KOPT-K1 (cell line): ENCODE measurements around the gene HINFP.
"Not testable (repeated sequence)": the region's sequence is repeated elsewhere in the genome, so short reads cannot be mapped to it uniquely, and the experiment has no call there.

Experiments
- H3K27ac ChIP-seq: fragments of 200-600 bp; sonication (generic); 2 replicates; pipeline ENCODE4 v1.5.1; 2016; ENCODE audit warnings: antibody characterized with exemption, mild to moderate bottlenecking, low read depth, low read length; ENCODE audit not compliant: poor library complexity, severe bottlenecking
- H3K36me3 ChIP-seq: fragments of 200-600 bp; sonication (generic); 2 replicates; pipeline ENCODE4 v1.5.1; 2017; ENCODE audit warnings: antibody characterized with exemption, mild to moderate bottlenecking, low read length, moderate library complexity; ENCODE audit not compliant: insufficient read depth
- H3K9me3 ChIP-seq: fragments of 200-600 bp; sonication (generic); 2 replicates; pipeline ENCODE4 v1.5.1; 2017; ENCODE audit warnings: antibody characterized with exemption, low read length, mild to moderate bottlenecking; ENCODE audit not compliant: insufficient read depth, poor library complexity, severe bottlenecking

Gene HINFP

DNA sequence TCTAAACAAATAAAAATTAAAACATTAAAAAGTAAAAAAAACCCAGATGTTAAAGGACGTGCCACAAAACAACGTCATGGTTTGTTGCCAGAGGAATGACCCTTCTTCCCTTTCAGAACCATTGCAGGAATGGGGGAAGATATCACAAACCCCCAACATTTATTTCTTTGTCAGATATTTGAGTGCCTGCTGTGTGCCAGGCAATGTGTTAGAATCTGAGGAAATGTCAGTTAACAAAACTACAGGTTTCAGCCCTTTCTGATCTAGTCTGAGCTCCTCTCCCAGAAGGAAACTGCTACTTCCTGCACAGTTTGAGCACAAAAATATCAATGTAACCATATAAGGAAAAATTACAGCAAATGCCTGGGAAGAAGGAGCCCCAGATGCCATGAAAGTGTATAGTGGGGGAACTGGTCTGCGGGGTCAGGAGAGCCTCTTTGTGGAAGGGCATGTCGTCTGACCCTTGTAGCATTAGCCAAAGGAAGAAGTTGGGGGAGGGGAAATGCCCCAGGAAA lies 56.8 kb downstream of the HINFP start:
- H3K27ac ChIP-seq = no peak overlapping the region
- peaks cover 35% of the 10 kb centered on the region; the same call in 1 of the 2 replicates for H3K36me3 ChIP-seq

DNA sequence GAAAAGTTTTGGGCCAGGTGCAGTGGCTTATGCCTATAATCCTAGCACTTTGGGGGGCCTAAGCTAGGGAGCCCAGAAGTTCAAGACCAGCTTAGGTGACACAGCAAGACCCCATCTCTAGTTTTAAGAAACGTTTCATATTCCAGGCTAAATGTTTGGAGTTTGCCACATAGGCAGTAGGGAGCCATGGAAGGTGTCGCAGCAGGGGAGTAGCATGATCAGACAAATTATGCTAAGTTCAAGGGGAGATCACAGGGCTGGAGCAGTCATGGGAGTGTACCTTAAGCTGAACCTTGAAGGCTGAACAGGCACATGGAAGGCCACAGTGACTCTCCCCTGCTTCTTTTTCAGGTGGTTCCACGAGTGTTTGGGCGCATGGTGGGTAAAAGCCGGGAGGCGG lies 58.0 kb downstream of the HINFP start:
- Histone ChIP-seq H3K36me3 (peaks cover 32% of the 10 kb centered on the region; the same call in 1 of the 2 replicates), H3K9me3 (no peaks in the 10 kb centered on the region), H3K27ac (no peak overlapping the region)

More for the DNA sequence above, 56.8 kb downstream of the HINFP start:
- H3K9me3 ChIP-seq = no peaks in the 10 kb centered on the region

DNA sequence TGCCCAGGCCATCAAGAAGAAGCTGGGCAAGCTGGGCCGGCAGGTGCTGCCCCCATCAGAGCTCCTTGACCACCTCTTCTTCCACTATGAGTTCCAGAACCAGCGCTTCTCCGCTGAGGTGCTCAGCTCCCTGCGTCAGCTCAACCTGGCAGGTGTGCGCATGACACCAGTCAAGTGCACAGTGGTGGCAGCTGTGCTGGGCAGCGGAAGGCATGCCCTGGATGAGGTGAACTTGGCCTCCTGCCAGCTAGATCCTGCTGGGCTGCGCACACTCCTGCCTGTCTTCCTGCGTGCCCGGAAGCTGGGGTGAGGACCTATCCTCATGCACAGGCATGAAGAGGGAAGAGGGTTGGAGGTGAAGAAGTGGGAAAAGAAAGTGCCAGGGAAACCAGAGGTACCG lies 58.6 kb downstream of the HINFP start:
- no peak overlapping the region for H3K27ac ChIP-seq
- H3K9me3 ChIP-seq = no peaks in the 10 kb centered on the region
- peaks cover 25% of the 10 kb centered on the region; the same call in 1 of the 2 replicates for H3K36me3 ChIP-seq

DNA sequence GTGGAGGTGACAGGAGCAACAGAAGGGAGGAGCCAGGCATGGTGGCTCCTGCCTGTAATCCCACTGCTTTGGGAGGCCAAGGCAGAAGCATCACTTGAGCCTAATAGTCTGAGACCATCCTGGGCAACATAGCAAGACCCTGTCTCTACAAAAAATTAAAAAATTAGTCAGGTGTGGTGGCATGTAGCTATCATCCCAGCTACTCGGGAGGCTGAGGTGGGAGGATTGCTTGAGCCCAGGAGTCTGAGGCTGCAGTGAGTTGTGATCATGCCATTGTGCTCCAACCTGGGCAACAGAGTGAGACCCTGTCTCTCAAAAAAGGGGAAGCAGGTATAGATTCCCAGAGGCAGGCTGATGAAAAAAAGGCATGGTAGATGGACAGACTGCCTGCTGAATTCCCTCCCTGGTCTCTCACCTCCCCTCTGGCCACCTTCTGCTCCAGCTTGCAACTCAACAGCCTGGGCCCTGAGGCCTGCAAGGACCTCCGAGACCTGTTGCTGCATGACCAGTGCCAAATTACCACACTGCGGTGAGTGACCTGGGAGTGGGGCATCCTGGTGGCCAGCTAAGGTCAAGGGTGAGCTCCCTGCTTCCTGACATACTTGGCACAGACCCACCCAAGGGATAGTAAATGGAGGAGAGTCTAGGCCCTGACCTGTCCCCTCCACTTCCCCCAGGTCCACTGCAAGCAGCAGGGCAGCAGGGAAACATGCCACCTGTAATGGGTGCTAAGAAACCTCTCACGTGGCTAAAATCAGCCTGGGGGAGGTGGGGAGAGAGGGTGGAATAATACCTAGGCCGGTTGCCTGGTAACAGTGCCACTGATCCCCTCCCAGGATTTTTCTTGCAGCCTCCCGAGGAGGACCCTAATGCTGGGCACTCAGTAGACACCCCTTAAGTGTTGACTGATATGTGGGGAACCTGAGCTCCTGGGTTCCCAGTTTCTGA lies 59.6 kb downstream of the HINFP start:
- peaks cover 15% of the 10 kb centered on the region; the same call in 1 of the 2 replicates for H3K36me3 ChIP-seq
- H3K27ac ChIP-seq = no peak overlapping the region
- H3K9me3 ChIP-seq = no peaks in the 10 kb centered on the region

DNA sequence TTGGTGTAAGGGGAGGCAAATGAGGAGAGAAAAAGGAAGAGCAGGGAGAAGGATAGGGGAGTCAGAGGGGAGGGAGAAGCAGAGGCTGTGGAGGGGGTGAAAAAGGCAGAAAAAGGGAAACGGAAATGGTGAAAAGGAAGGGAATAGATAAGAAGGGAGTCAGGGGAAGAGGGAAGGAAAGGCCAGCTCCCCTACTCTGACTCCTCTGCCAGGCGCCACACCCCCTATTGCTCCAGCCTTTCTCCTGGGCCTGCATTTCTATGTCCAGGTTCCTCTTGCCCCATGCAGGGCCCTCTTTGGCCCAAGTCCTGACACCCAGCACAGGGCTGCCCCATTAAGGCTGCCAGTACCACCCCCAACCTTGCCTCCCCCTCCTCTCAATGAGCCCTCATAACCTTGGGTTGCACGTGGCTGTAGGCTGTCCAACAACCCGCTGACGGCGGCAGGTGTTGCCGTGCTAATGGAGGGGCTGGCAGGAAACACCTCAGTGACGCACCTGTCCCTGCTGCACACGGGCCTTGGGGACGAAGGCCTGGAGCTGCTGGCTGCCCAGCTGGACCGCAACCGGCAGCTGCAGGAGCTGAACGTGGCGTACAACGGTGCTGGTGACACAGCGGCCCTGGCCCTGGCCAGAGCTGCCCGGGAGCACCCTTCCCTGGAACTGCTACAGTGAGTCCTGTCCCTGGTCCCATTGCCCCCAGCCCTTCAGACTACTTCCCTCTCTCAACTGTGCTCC lies 60.5 kb downstream of the HINFP start:
- Histone ChIP-seq H3K27ac (no peak overlapping the region), H3K9me3 (no peaks in the 10 kb centered on the region), H3K36me3 (peaks cover 14% of the 10 kb centered on the region; the same call in 1 of the 2 replicates)

DNA sequence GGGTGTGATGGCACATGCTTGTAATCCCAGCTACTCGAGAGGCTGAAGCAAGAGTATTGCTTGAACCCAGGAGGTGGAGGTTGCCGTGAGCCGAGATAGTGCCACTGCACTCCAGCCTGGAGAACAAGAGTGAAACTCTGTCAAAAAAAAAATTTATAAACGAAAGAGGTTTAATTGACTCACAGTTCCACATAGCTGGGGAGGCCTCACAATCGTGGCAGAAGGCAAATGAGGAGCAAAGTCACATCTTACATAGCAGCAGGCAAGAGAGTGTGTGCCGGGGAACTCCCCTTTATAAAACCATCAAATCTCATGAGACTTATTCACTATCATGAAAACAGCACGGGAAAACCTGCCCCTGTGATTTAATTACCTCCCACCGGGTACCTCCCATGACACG lies 63.0 kb downstream of the HINFP start:
- H3K27ac ChIP-seq, H3K9me3 ChIP-seq: not testable (repeated sequence)
- peaks cover 14% of the 10 kb centered on the region; the same call in 1 of the 2 replicates for H3K36me3 ChIP-seq
